K562 (cell line): ENCODE measurements around the gene RRP7A. TPM values are rescaled to one million over a fixed set of nuclear protein-coding genes. Genes with fewer than 3 reads are reported as not detected.
"Not testable (repeated sequence)": the region's sequence is repeated elsewhere in the genome, so short reads cannot be mapped to it uniquely, and the experiment has no call there.

Experiments used
- ATAC-seq: fragments of 200-7000 bp; cut with Tn5 transposase; 3 replicates; pipeline ENCODE4 v1.9.1; 2020; ENCODE audit warnings: moderate library complexity
- BruUV-seq: library from RNA; stranded (reverse); fragments of 400-500 nt; replicated peaks from 2 replicates; lab custom pipeline; 2021; lab: Mats Ljungman, UMichigan
- CTCF ChIA-PET: fragments of 300-600 bp; formaldehyde crosslinking; extraction: SDS; loops from one replicate; lab custom pipeline; 2021; ENCODE audit warnings: low intra/inter-chr PET ratio; lab: Yijun Ruan, JAX
- POLR2A ChIA-PET: fragments of 300-600, 350-650 bp; sonication (Branson Sonifier 250); formaldehyde crosslinking; extraction: SDS; loops from one replicate; lab custom pipeline; 2021; ENCODE audit warnings: antibody characterized with exemption, inconsistent platforms; lab: Yijun Ruan, JAX
- DNase-seq, 4 experiments: peaks; one replicate each; pipeline versions ENCODE4 v3.0.0 to v3.0.0-alpha.2; 2011 to 2018; ENCODE audit warnings: low spot score in 3 of 4, mixed read lengths in 3 of 4; ENCODE audit errors: extremely low read depth in 1 of 4
- FAIRE-seq: peaks from 2 replicates; lab custom pipeline; 2011; peaks lifted over from hg19 to GRCh38; lab: Jason Lieb, UNC
- H2AFZ ChIP-seq: 2 replicates; pipeline ENCODE4 v1.6.0; 2011; ENCODE audit warnings: low read depth, low read length, control low read depth, inconsistent platforms
- H3K27ac ChIP-seq: fragments of 200-600 bp; 3 replicates; pipeline ENCODE4 v1.8.0; 2011; ENCODE audit warnings: low read depth, mild to moderate bottlenecking, control low read depth, inconsistent platforms, low read length, moderate library complexity, mixed read lengths; ENCODE audit errors: extremely low read depth
- H3K27me3 ChIP-seq, 2 experiments: fragments of 300-600 bp in 1 of 2; 2 replicates in 1 of 2; 3 replicates in 1 of 2; pipeline versions ENCODE4 v1.6.0 to v1.8.0; 2011; ENCODE audit warnings: inconsistent platforms in 2 of 2, low read length in 2 of 2, mild to moderate bottlenecking in 1 of 2, mixed read lengths in 1 of 2, moderate library complexity in 1 of 2; ENCODE audit not compliant: control insufficient read depth in 2 of 2, insufficient read depth in 2 of 2
- H3K36me3 ChIP-seq: fragments of 300-600 bp; 3 replicates; pipeline ENCODE4 v1.8.0; 2011; ENCODE audit warnings: mild to moderate bottlenecking, low read length, inconsistent platforms; ENCODE audit not compliant: control insufficient read depth, insufficient read depth
- H3K4me1 ChIP-seq, 2 experiments: fragments of 200-600 bp in 1 of 2; replicated peaks in 1 of 2; 2 replicates in 1 of 2; 3 replicates in 1 of 2; pipeline versions ENCODE4 v1.5.1 to v1.8.0; 2011; ENCODE audit warnings: inconsistent platforms in 2 of 2, low read length in 2 of 2, mild to moderate bottlenecking in 1 of 2, mixed read lengths in 1 of 2, moderate library complexity in 1 of 2; ENCODE audit not compliant: control insufficient read depth in 2 of 2, insufficient read depth in 2 of 2
- H3K4me2 ChIP-seq: 2 replicates; pipeline ENCODE4 v1.6.1; 2011; ENCODE audit warnings: low read length, control low read depth, inconsistent platforms, mixed read lengths; ENCODE audit not compliant: insufficient read depth
- H3K4me3 ChIP-seq: fragments of 200-600 bp; sonication (generic), shearing (Covaris generic); 2 replicates; pipeline ENCODE4 v1.5.1; 2016; ENCODE audit warnings: control low read depth, inconsistent platforms
- H3K79me2 ChIP-seq: fragments of 200-600 bp; 3 replicates; pipeline ENCODE4 v1.8.0; 2011; ENCODE audit warnings: low read length, inconsistent platforms; ENCODE audit not compliant: control insufficient read depth, insufficient read depth
- H3K9ac ChIP-seq, 2 experiments: 2 replicates each; pipeline versions ENCODE4 v1.6.0 to v1.6.1; 2011; ENCODE audit warnings: low read depth in 2 of 2, low read length in 2 of 2, control low read depth in 1 of 2, inconsistent platforms in 1 of 2, mild to moderate bottlenecking in 1 of 2, mixed read lengths in 1 of 2; ENCODE audit not compliant: insufficient read depth in 1 of 2
- H3K9me1 ChIP-seq: one replicate; pipeline ENCODE4 v1.6.0; 2011; ENCODE audit warnings: inconsistent platforms, mild to moderate bottlenecking, low read length, moderate library complexity; ENCODE audit not compliant: control insufficient read depth, insufficient read depth
- H3K9me3 ChIP-seq: replicated peaks from 2 replicates; pipeline ENCODE4 v1.5.1; 2011; ENCODE audit warnings: low read depth, low read length, inconsistent platforms; ENCODE audit not compliant: control insufficient read depth, insufficient read depth
- H4K20me1 ChIP-seq: replicated peaks from 2 replicates; pipeline ENCODE4 v1.6.1; 2011; ENCODE audit warnings: low read length, inconsistent platforms, mixed read lengths; ENCODE audit not compliant: control insufficient read depth, insufficient read depth
- CREM ChIP-seq: IDR thresholded peaks from 2 replicates; pipeline ENCODE4 v1.6.1; 2014; ENCODE audit warnings: antibody characterized with exemption, low read depth
- DMBX1 ChIP-seq: fragments of 250-450 bp; sonication (Bioruptor Pico); IDR thresholded peaks from 2 replicates; pipeline ENCODE4 v1.8.0; 2022; ENCODE audit warnings: inconsistent platforms, mild to moderate bottlenecking, moderate library complexity, borderline replicate concordance
- NFIC ChIP-seq: fragments of 450-650 bp; IDR thresholded peaks from 2 replicates; pipeline ENCODE4 v1.6.1; 2017; ENCODE audit warnings: mild to moderate bottlenecking, inconsistent platforms
- NRF1 ChIP-seq, 2 experiments: fragments of 450-650 bp; IDR thresholded peaks in 1 of 2; conservative IDR thresholded peaks in 1 of 2; 2 replicates each; pipeline ENCODE4 v1.6.1; 2014; ENCODE audit warnings: mild to moderate bottlenecking in 2 of 2
- YY1 ChIP-seq, 3 experiments: IDR thresholded peaks; 2 replicates each; pipeline ENCODE4 v1.6.1; 2011; ENCODE audit warnings: low read length in 2 of 3, mild to moderate bottlenecking in 2 of 3, moderate library complexity in 2 of 3, borderline replicate concordance in 1 of 3, control low read depth in 1 of 3, low read depth in 1 of 3; ENCODE audit not compliant: insufficient read depth in 3 of 3, insufficient replicate concordance in 2 of 3, control insufficient read depth in 1 of 3, insufficient read length in 1 of 3; ENCODE audit errors: extremely low read depth in 1 of 3
- ZFX ChIP-seq: sonication (generic); formaldehyde crosslinking; IDR thresholded peaks from 2 replicates; pipeline ENCODE4 v1.8.0; 2022; ENCODE audit warnings: mild to moderate bottlenecking, missing genetic modification reagents, moderate library complexity
- WGBS: fragments of 100-300 bp; shearing (Covaris generic); methylation state at CpG from one replicate; pipeline ENCODE4 v1.1.6; 2016; ENCODE audit warnings: low coverage, mixed read lengths; ENCODE audit not compliant: insufficient coverage; ENCODE audit errors: missing lambda C conversion rate; 5-methylcytosine and 5-hydroxymethylcytosine counted together
- in situ Hi-C: fragments of 300-500 bp; cut with MboI; formaldehyde crosslinking; loops from 4 replicates; pipeline ENCODE4 v1.15.0; 2018; ENCODE audit warnings: inconsistent platforms, mixed read lengths
- intact Hi-C: fragments of 100-400 bp; cut with micrococcal nuclease; formaldehyde crosslinking; loops from 2 replicates; pipeline ENCODE4 v1.14.2; 2022
- polyA plus RNA-seq, 8 experiments: library from polyadenylated mRNA; depleted of rRNA in 4 of 8; stranded (reverse) in 5 of 8; unstranded in 3 of 8; fragments of >200 nt; fragmentation: Nextera tagmentation in 2 of 8; fragmentation: Illumina TruSeq in 1 of 8; extraction: Ambion mirVana in 2 of 8; extraction: Trizol in 1 of 8; gene quantifications; 2 replicates each; pipeline versions ENCODE4 v1.2.1 to v1.2.3, GENCODE V29; 2011 to 2014; ENCODE audit warnings: inconsistent platforms in 1 of 8, missing spikeins in 1 of 8
- total RNA-seq, 7 experiments: library from RNA; depleted of rRNA in 6 of 7; stranded (reverse); fragments of >200 nt in 6 of 7; fragmentation: Illumina TruSeq in 2 of 7; extraction: Trizol in 2 of 7; gene quantifications; 2 replicates each; pipeline versions ENCODE4 v1.2.1 to v1.2.3, GENCODE V29; 2011 to 2021; ENCODE audit warnings: low replicate concordance in 1 of 7
- TF ChIP-seq, protein P1 (sequence below): sonication (generic); formaldehyde crosslinking; IDR thresholded peaks from 2 replicates; pipeline ENCODE4 v1.8.0; 2022; ENCODE audit warnings: missing genetic modification reagents, mild to moderate bottlenecking, moderate library complexity, borderline replicate concordance

RRP7A gene
- total and polyA plus RNA-seq, 9 of the 15 experiments (the other 6 are each of a cell fraction or from before 2014, with no cell fraction given): 3.4 to 74.1 (median 40.3) TPM

DNA sequence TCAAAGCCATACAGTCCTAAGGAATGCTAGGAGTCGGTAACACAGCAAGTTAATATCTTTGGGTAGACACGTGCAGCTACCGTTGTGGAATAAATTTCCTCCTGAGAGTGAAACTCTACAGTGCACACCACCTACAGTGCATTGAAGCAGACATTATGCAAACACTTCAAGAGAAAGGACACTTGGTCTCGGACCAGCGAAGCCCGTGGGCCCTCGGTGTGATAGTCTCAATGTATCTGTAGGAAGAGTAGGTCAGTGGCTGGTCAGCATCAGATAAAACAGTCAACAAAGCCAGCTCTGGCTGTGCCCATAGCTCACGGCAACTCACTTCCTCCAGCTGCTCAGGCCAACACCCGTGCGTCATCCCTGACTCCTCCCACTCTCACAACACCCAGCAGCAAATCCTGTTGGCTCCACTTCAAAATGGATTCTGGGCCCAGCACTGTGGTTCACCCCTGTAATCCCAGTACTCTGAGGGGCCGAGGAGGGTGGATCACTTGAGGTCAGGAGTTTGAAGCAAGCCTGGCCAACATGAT lies 19.7 kb upstream of the RRP7A start:
- POLR2A ChIA-PET: interaction anchor here (0.7 kb wide), 1 partner anchor 40 kb away, joined by 3 read pairs; no protein-coding TSS in a partner anchor
- H3K4me2 ChIP-seq: peak overlapping the region; percentile 18; the same call in 1 of the 2 replicates
- H3K9me3 ChIP-seq, H3K9me1 ChIP-seq, intact Hi-C loops, H3K79me2 ChIP-seq, H3K9ac ChIP-seq, H3K27me3 ChIP-seq, CTCF ChIA-PET, H4K20me1 ChIP-seq, H3K4me3 ChIP-seq, H3K36me3 ChIP-seq, in situ Hi-C loops: not testable (repeated sequence)
- peak overlapping the region; percentile 74; the same call in 2 of the 3 replicates for H3K27ac ChIP-seq
- ATAC-seq (peak; percentile 93), FAIRE-seq (peak; percentile 90), DNase-seq (peak in 1 of 4 experiments; percentile 33)
- peak overlapping the region; percentile 76 for H2AFZ ChIP-seq
- peaks cover 17% of the 10 kb centered on the region in 2 experiments; a peak in 4 of 5 replicates for H3K4me1 ChIP-seq
- BruUV-seq: TSS peak; percentile 55
- peak; percentile 23; the same call in 1 of the 2 replicates for TF ChIP-seq DMBX1
- TF ChIP-seq NRF1 (conservative IDR thresholded peaks at IDR 0.05 in 1 of 2, IDR thresholded peaks at IDR 0.05 in 1 of 2): peak; percentile 34 to 36; a peak in 2 of 4 replicates
- TF ChIP-seq, protein P1, sequence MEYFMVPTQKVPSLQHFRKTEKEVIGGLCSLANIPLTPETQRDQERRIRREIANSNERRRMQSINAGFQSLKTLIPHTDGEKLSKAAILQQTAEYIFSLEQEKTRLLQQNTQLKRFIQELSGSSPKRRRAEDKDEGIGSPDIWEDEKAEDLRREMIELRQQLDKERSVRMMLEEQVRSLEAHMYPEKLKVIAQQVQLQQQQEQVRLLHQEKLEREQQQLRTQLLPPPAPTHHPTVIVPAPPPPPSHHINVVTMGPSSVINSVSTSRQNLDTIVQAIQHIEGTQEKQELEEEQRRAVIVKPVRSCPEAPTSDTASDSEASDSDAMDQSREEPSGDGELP (CRISPR knock-in tag): peak; percentile 84
- peak in 1 of 3 experiments; percentile 50 for TF ChIP-seq YY1 (IDR thresholded peaks at IDR 0.05; ENCODE audit: borderline replicate concordance in 1 of 3, control insufficient read depth in 1 of 3, extremely low read depth in 1 of 3, insufficient read depth in 3 of 3, insufficient read length in 1 of 3, insufficient replicate concordance in 2 of 3, low read depth in 1 of 3, low read length in 2 of 3)
- TF ChIP-seq NFIC: peak; percentile 42
- peak; percentile 31; the same call in 1 of the 2 replicates for TF ChIP-seq ZFX (CRISPR knock-in tag)
- 0 out of 2 replicates have a peak, but pooled peaks have one; percentile 15 for TF ChIP-seq CREM
- 9% methylated on average over 4 of the region's 11 CpGs for WGBS
